HFFc6 (cell line): ENCODE measurements around the gene NGLY1. TPM values are rescaled to one million over a fixed set of nuclear protein-coding genes. Genes with fewer than 3 reads are reported as not detected.

Experiments used
- DNase-seq: peaks from one replicate; pipeline ENCODE4 v3.0.0-alpha.2; 2018
- H3K27ac Mint-ChIP-seq: 2 replicates; pipeline ENCODE4 v1.8.0; 2020; ENCODE audit warnings: mild to moderate bottlenecking, mixed read lengths
- H3K27me3 Mint-ChIP-seq: 2 replicates; pipeline ENCODE4 v1.8.0; 2021; ENCODE audit warnings: mild to moderate bottlenecking, moderate library complexity, mixed read lengths; ENCODE audit not compliant: insufficient read depth
- H3K36me3 Mint-ChIP-seq: 2 replicates; pipeline ENCODE4 v1.8.0; 2021; ENCODE audit warnings: low read depth, mixed read lengths
- H3K4me1 Mint-ChIP-seq: 2 replicates; pipeline ENCODE4 v1.8.0; 2020; ENCODE audit warnings: low read depth, mixed read lengths
- H3K4me3 Mint-ChIP-seq: 2 replicates; pipeline ENCODE4 v1.8.0; 2020; ENCODE audit warnings: mild to moderate bottlenecking, moderate library complexity, mixed read lengths
- H3K9me3 Mint-ChIP-seq: 2 replicates; pipeline ENCODE4 v1.8.0; 2020; ENCODE audit warnings: mild to moderate bottlenecking, mixed read lengths
- total RNA-seq, 6 experiments: library from RNA; stranded (reverse); fragmentation: NEBNext Ultra II Directional; extraction: Animal tissue kit (Norgen Biotek cat#: 25700); gene quantifications; 2 replicates in 1 of 6; 3 replicates in 5 of 6; pipeline ENCODE4 v1.2.3, GENCODE V29; 2021
- TF ChIP-seq, protein P1 (sequence below): fragments of 200-600 bp; sonication (generic); IDR thresholded peaks from 2 replicates; pipeline ENCODE4 v1.5.0; 2021; ENCODE audit warnings: antibody characterized with exemption, mild to moderate bottlenecking

The NGLY1 gene
- total RNA-seq, 6 experiments from 2014 or later: 21.7 to 27.6 (median 24.3) TPM

DNA sequence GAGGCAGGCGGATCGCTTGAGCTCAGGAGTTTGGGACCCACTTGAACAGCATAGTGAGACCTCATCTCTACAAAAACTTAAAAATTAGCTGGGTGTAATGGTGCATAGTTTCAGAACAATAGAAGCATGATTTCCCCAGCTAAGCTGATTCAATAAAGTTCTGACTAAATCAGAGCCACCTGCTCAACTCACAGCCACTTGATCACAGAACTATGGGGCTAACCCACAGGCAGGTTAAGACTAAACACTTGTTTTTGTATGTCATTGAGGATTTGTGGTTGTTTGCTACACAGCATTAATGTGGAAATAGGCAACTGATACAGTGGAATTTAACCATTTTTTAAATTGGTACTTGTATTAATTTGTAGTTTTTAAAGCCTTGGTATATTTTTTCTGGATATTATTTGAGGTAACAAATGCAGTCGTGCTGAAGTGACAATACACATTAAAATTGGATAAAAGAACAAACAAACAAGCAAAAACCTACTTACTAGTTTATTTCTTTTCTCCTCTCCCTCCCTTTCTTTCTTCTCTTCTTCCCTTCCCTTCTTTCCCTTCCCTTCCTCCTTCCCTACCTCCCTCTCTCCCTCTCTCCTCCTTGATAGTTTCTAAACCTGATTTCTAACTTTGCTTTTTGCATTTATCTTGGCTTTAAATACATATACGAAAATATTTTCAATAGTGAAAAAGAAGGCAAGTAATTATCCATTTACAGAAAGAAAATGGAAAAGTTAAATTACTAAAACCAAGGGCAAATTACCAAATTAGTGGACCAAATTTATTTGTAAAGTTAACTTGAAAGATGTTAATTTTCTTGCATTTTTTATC lies 38.7 kb upstream of the NGLY1 start:
- TF ChIP-seq, protein P1, sequence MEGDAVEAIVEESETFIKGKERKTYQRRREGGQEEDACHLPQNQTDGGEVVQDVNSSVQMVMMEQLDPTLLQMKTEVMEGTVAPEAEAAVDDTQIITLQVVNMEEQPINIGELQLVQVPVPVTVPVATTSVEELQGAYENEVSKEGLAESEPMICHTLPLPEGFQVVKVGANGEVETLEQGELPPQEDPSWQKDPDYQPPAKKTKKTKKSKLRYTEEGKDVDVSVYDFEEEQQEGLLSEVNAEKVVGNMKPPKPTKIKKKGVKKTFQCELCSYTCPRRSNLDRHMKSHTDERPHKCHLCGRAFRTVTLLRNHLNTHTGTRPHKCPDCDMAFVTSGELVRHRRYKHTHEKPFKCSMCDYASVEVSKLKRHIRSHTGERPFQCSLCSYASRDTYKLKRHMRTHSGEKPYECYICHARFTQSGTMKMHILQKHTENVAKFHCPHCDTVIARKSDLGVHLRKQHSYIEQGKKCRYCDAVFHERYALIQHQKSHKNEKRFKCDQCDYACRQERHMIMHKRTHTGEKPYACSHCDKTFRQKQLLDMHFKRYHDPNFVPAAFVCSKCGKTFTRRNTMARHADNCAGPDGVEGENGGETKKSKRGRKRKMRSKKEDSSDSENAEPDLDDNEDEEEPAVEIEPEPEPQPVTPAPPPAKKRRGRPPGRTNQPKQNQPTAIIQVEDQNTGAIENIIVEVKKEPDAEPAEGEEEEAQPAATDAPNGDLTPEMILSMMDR: no peak
- no peak overlapping the region for H3K4me3 Mint-ChIP-seq
- H3K9me3 Mint-ChIP-seq: no peaks in the 10 kb centered on the region
- peaks cover 2% of the 10 kb centered on the region; the same call in 1 of the 2 replicates for H3K27me3 Mint-ChIP-seq
- H3K4me1 Mint-ChIP-seq: peaks cover 17% of the 10 kb centered on the region
- H3K36me3 Mint-ChIP-seq: no peaks in the 10 kb centered on the region
- no peak overlapping the region for H3K27ac Mint-ChIP-seq
- DNase-seq: no peak

DNA sequence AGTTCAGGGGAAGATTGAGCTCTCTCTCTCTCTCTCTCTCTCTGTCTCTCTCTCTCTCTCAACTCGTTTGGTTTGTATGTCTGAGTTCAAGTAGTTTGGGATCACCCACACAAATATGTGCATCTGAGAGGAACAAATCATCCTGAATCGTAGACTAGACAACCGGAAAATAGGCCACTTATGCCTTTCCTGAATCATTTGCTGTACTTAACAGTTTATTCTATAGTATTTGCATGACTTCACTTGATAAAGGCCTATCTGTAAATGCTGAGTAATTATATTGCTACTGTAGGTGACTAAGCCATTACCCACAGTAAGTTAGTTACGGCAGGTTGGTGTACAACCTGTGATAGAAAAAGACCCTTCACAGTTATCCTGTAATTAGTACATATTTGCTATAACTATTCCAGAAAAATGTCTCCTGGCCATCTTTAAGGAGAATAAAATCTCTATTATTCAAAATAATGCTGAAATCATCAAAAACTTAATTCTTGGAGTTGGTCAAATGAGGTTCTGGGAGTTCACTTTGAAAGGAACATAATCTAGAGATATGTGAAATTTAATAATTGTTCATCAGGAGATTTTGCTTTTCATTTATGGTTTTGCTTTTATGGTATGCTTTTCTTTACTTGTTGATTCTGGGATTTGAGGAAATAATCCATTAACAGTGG lies 37.7 kb upstream of the NGLY1 start:
- H3K27me3 Mint-ChIP-seq: no peaks in the 10 kb centered on the region; the same call in 1 of the 2 replicates
- no peaks in the 10 kb centered on the region for H3K9me3 Mint-ChIP-seq
- no peak for DNase-seq
- H3K36me3 Mint-ChIP-seq: no peaks in the 10 kb centered on the region
- peak overlapping the region; percentile 24 for H3K4me3 Mint-ChIP-seq
- H3K4me1 Mint-ChIP-seq: peaks cover 17% of the 10 kb centered on the region
- peak overlapping the region; percentile 87 for H3K27ac Mint-ChIP-seq
- TF ChIP-seq, protein P1: no peak

DNA sequence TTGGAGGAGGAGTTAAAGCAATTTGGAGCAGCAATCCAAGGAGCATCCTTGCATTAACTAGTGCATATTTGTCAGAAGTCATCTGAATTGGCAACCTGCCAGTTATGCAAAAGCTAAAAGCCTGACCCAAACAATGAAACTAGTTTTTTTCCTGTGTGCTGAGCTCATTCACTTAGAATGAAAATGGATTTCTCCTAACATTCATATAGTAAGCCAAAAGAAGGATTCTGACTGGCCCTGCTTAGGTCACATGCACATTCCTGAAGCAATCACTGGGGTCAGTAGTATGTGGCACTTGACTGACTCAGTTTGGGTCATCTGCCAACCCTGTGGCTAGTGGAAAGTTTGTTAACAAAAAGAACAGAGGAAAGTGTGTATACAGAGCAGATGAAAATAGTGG lies 37.1 kb upstream of the NGLY1 start:
- H3K4me1 Mint-ChIP-seq: peaks cover 17% of the 10 kb centered on the region
- TF ChIP-seq, protein P1: no peak
- no peaks in the 10 kb centered on the region for H3K36me3 Mint-ChIP-seq
- H3K4me3 Mint-ChIP-seq: peak overlapping the region; percentile 24; the same call in 1 of the 2 replicates
- H3K27ac Mint-ChIP-seq: peak overlapping the region; percentile 87
- no peaks in the 10 kb centered on the region for H3K9me3 Mint-ChIP-seq
- peaks cover under 1% of the 10 kb centered on the region for H3K27me3 Mint-ChIP-seq
- peak; percentile 98 for DNase-seq

DNA sequence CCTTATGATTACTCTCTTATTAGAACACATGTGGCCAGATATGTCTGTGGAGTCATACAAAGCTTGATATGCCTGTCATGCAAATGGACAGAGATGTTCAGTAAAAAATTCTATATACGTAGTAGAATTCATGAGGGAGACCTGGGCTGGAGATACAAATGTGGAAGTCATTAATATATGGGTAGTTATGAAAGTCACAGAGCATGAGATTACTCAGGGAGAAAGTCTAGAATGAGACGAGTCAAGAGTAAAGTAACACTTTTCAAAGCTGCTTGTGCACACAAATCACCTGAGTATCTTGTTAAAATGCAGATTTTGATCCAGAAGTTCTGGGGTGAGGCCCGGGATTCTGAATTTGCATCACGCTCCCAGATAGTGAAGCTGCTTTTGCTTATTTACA lies 35.1 kb upstream of the NGLY1 start:
- Mint-ChIP-seq H3K36me3 (no peaks in the 10 kb centered on the region), H3K27me3 (peaks cover 3% of the 10 kb centered on the region), H3K4me1 (peaks cover 17% of the 10 kb centered on the region), H3K27ac (no peak overlapping the region), H3K9me3 (no peaks in the 10 kb centered on the region), H3K4me3 (no peak overlapping the region)
- DNase-seq: no peak
- TF ChIP-seq, protein P1: no peak

DNA sequence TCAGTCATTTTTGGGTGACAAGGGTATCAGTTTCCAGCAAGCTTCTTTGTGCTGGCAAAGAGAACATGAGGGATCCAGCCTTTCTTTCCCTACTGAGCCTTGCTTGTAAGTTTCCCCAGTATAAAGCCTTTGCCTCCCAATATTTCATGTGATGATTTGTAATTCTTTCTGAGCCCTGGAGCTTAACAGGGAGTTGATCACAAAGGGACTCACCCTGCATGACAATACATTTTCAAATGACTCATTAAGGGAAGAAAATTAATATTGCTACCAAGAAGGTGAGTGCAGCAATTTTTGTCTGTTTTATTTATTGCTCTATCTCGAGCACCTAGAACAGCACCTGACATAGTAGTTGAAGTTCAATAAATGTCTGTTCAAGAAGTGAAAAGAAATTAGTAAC lies 34.4 kb upstream of the NGLY1 start:
- H3K36me3 Mint-ChIP-seq: no peaks in the 10 kb centered on the region
- H3K4me1 Mint-ChIP-seq: peaks cover 17% of the 10 kb centered on the region
- H3K9me3 Mint-ChIP-seq: no peaks in the 10 kb centered on the region
- H3K4me3 Mint-ChIP-seq: no peak overlapping the region
- H3K27ac Mint-ChIP-seq: no peak overlapping the region
- TF ChIP-seq, protein P1: no peak
- H3K27me3 Mint-ChIP-seq: peaks cover 4% of the 10 kb centered on the region
- DNase-seq: no peak
